Stimulated activated CD4-positive, alpha-beta T cell treated with anti-CD3 and anti-CD28 coated beads, Interleukin-1b, Interleukin-23, amount 100 ng/mL, for 4 hours (primary cell): ENCODE measurements around the gene PLCB3.
A peak's percentile ranks its signal among the peaks of the same experiment; 100 is the strongest.
"Not testable (repeated sequence)": the region's sequence is repeated elsewhere in the genome, so short reads cannot be mapped to it uniquely, and the experiment has no call there.

Experiments used
- DNase-seq, 2 donors: peaks; one replicate each; pipeline ENCODE4 v3.0.0-alpha.2; 2020; ENCODE audit warnings: low read depth in 2 of 2

PLCB3 gene

DNA sequence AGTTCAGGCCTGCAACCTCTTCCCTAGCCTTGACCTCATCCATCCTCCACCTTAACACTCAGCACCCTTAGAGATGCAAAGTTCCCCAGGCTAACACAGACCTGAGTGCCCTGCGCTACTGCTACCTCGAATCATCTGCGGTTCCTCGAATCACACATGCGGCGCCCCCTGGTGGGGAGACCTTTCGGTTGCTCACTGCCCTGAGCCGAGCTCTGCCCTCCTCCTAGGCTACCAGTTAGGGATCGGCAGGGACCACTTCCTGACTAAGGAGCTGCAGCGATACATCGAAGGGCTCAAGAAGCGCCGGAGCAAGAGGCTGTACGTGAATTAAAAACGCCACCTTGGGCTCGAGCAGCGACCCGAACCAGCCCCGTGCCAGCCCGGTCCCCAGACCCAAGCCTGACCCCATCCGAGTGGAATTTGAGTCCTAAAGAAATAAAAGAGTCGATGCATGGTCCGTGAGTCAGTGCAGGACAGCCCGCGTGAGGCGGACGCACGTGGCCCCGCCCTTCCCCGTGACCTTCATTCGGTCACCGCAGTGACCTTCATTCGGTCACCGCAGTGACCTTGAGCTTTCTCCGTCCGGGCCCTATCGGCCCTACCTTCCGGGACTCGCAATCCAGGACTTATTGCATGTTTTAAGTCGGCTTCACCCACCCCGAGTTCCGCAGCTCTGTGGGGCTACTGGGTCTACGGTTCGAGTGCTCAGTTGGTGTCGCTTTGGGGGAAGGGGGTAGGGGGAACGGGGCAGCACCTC, 53.2 kb downstream of the PLCB3 start:
- DNase-seq = peak; percentile 95

- peak; percentile 99 to 100 for DNase-seq
Measured at GRCh38 chr11:64305075-64305690, 53.9 kb downstream of the PLCB3 start, which contains the start of gene ESRRA. Gene ESRRA (plus strand): TSS chr11:64305524. CDS start chr11:64307180, 1,656 bp downstream.

- peak; percentile 63 to 72 for DNase-seq
Measured at GRCh38 chr11:64305691-64306562, 54.6 kb downstream of the PLCB3 start.

DNA sequence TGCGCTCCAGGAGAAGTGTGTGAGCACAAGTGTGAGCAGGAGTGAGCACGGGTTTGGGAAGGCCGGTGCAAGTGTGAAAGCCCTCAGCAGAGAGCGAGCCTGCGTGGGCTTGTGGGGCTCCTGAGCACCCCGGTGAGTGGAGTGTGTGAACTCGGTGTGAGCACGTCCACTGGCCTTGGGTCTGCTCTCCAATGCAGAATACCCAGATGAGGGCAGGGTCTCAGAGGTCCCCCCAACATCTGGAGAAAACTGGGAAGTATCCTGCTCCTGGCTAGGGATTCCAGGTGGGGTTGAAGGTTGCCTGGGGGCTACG, 55.2 kb downstream of the PLCB3 start:
- no peak for DNase-seq

- DNase-seq = no peak
Measured at GRCh38 chr11:64306876-64307622, 55.7 kb downstream of the PLCB3 start.

GRCh38 chr11:64307795-64308194, 56.5 kb downstream of the PLCB3 start:
- not testable (repeated sequence) for DNase-seq

DNA sequence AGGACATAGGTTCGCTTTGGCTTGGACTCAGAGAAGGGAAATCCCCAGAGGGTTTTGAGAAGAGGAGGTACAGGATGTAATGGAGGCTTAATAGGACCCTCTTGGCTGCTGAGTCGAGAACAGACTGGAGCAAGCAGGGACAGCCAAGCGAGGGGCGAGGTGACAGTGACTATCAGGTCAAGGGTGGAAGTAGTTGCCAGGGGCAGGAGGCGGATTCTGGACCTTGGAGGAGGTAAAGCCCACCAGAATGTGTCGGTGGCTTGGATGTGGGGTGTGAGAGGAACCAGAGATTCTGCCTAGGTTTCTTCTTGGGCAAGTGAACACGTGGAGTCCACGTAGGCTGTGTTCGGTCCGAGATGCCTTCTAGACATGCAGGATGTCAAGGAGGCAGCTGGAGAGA, 61.6 kb downstream of the PLCB3 start:
- no peak for DNase-seq

DNA sequence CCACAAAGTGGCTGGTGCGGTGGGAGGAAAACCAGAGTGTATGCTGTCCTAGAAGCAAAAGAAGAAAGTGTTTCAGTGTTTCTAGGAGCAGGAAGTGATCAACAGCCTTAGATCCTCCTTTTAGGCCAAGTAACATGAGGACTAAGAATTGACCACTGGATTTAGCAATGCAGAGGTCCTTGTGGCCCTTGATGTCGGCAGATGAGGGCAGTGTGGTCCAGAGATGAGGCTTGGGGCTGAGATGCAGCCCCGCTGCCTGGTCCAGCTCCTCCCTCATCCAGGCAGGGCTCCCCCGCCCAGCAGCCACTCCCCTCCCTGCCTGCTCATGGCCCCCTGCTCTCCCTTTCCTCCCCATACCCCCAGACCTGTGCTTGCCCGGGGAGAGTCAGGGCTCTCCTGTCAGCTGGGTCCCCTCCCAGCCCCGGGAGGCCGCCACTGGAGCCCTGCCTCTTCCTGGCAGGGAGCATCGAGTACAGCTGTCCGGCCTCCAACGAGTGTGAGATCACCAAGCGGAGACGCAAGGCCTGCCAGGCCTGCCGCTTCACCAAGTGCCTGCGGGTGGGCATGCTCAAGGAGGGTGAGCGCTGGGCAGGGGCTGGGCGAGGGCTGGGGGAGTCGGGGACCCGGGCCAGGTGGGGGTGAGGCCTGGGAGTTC, 62.3 kb downstream of the PLCB3 start:
- DNase-seq = no peak

- DNase-seq = no peak
Measured at GRCh38 chr11:64314146-64314804, 62.9 kb downstream of the PLCB3 start.

GRCh38 chr11:64314805-64315561, 63.7 kb downstream of the PLCB3 start:
- no peak for DNase-seq

DNA sequence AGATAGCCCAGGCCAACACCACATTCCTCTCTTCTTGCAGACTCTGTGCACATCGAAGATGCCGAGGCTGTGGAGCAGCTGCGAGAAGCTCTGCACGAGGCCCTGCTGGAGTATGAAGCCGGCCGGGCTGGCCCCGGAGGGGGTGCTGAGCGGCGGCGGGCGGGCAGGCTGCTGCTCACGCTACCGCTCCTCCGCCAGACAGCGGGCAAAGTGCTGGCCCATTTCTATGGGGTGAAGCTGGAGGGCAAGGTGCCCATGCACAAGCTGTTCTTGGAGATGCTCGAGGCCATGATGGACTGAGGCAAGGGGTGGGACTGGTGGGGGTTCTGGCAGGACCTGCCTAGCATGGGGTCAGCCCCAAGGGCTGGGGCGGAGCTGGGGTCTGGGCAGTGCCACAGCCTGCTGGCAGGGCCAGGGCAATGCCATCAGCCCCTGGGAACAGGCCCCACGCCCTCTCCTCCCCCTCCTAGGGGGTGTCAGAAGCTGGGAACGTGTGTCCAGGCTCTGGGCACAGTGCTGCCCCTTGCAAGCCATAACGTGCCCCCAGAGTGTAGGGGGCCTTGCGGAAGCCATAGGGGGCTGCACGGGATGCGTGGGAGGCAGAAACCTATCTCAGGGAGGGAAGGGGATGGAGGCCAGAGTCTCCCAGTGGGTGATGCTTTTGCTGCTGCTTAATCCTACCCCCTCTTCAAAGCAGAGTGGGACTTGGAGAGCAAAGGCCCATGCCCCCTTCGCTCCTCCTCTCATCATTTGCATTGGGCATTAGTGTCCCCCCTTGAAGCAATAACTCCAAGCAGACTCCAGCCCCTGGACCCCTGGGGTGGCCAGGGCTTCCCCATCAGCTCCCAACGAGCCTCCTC, 64.6 kb downstream of the PLCB3 start:
- DNase-seq = not testable (repeated sequence)

GRCh38 chr11:64316672-64317324, 65.5 kb downstream of the PLCB3 start:
- no peak for DNase-seq

GRCh38 chr11:64317325-64317960, 66.1 kb downstream of the PLCB3 start, which contains the start of gene TRMT112:
Gene TRMT112 (minus strand): TSS chr11:64317559. CDS start chr11:64317526, 33 bp downstream.
- peak; percentile 82 to 91 for DNase-seq

DNA sequence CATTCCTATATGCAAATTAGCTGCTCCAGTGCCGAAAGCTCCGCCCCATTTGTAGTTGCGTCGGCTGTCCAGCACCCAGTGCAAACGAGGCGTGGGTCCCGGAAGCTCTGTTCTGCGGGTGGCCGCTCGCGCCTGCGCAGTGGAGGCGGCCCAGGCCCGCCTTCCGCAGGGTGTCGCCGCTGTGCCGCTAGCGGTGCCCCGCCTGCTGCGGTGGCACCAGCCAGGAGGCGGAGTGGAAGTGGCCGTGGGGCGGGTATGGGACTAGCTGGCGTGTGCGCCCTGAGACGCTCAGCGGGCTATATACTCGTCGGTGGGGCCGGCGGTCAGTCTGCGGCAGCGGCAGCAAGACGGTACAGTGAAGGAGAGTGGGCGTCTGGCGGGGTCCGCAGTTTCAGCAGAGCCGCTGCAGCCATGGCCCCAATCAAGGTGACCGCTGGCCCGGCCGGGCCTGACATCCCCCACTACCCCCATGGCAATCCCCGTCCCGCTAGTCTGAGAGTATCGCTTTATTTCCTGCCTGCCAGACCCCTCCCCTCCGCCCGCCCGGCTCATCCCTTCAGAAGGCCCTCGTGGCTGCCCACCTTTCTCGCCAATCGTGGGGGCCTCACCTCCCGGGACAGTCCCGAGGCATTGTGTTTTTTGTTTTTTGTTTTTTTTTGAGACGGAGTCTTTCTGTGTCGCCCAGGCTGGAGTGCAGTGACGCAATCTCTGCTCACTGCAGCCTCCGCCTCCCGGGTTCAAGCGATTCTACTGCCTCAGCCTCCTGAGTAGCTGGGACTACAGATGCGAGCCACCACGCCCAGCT, 66.8 kb downstream of the PLCB3 start, which contains the start of gene PRDX5:
TSS of gene PRDX5 (plus strand) at position 161 of the 805 bp plus-strand sequence. CDS start at position 256, 95 bp downstream.
- peak; percentile 88 to 89 for DNase-seq
